D721Med (cell line): ENCODE data around the gene PRR16.

Experiments used
- DNase-seq: peaks from one replicate; pipeline ENCODE4 v3.0.0; 2011; ENCODE audit warnings: low spot score; ENCODE audit not compliant: insufficient read length
- FAIRE-seq: peaks from 2 replicates; lab custom pipeline; 2011; peaks lifted over from hg19 to GRCh38; lab: Jason Lieb, UNC
- CTCF ChIP-seq: IDR thresholded peaks from 2 replicates; pipeline ENCODE4 v1.5.1; 2012; ENCODE audit warnings: mild to moderate bottlenecking, control low read depth; ENCODE audit not compliant: insufficient read depth; ENCODE audit errors: missing control alignments

The PRR16 gene

GRCh38 chr5:120531215-120531614, 67.1 kb downstream of the PRR16 start:
- peak; percentile 16 for FAIRE-seq
- TF ChIP-seq CTCF, result no peak
- DNase-seq, result no peak

- FAIRE-seq (no peak), DNase-seq (no peak)
- peak; percentile 12 for TF ChIP-seq CTCF
Measured at GRCh38 chr5:120532835-120533234, 68.7 kb downstream of the PRR16 start.

GRCh38 chr5:120533581-120533980, 69.5 kb downstream of the PRR16 start:
- TF ChIP-seq CTCF, result no peak
- FAIRE-seq, result no peak
- no peak for DNase-seq

- TF ChIP-seq CTCF, result no peak
- FAIRE-seq (no peak), DNase-seq (no peak)
Measured at GRCh38 chr5:120535900-120536299, 71.8 kb downstream of the PRR16 start.

- DNase-seq, result no peak
- TF ChIP-seq CTCF, result no peak
- FAIRE-seq, result no peak
Measured at GRCh38 chr5:120538149-120538548, 74.0 kb downstream of the PRR16 start.

GRCh38 chr5:120538644-120539043, 74.5 kb downstream of the PRR16 start:
- DNase-seq (no peak), FAIRE-seq (no peak)
- TF ChIP-seq CTCF, result no peak

- TF ChIP-seq CTCF, result no peak
- FAIRE-seq, result no peak
- no peak for DNase-seq
Measured at GRCh38 chr5:120539471-120539870, 75.4 kb downstream of the PRR16 start.
